Measurements from ENCODE around the gene UNC119B.

DNA sequence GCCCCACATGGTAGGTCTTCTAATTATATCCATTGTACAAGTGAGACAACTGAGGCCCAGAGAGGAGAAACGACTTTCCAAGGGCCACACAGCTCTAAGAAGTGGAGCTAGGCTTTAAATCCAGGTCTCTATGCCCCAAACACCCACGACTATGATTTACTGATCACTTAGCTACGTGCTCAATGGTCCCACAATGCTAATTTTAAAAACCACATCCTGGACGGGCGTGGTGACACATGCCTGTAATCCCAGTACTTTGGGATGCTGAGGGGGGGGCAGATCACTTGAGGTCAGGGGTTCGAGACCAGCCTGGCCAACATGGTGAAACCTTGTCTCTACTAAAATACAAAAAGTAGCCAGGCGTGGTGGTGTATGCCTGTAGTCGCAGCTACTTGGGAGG, 31.7 kb upstream of the UNC119B start:
- TF ChIP-seq GATA2 (IDR thresholded peaks at IDR 0.05; ENCODE audit: low read depth, low read length) (no peak), GATA3 (IDR thresholded peaks at IDR 0.05; ENCODE audit: low read depth, low read length) (no peak)
